Nephron progenitor cell (in vitro differentiated cells): ENCODE data around the gene PDLIM7.

Experiments used
- DNase-seq: peaks from one replicate; pipeline ENCODE4 v3.0.0; 2021
- H3K27ac Mint-ChIP-seq: 2 replicates; pipeline ENCODE4 v1.8.0; 2021; ENCODE audit warnings: mild to moderate bottlenecking, moderate library complexity, mixed read lengths
- H3K27me3 Mint-ChIP-seq: 2 replicates; pipeline ENCODE4 v1.8.0; 2021; ENCODE audit warnings: mild to moderate bottlenecking, low read depth, mixed read lengths; ENCODE audit not compliant: poor library complexity
- H3K36me3 Mint-ChIP-seq: 2 replicates; pipeline ENCODE4 v1.8.0; 2021; ENCODE audit warnings: low read depth, mixed read lengths
- H3K4me1 Mint-ChIP-seq: 2 replicates; pipeline ENCODE4 v1.8.0; 2021; ENCODE audit warnings: mixed read lengths
- H3K4me3 Mint-ChIP-seq: 2 replicates; pipeline ENCODE4 v1.8.0; 2021; ENCODE audit warnings: mild to moderate bottlenecking, moderate library complexity, mixed read lengths
- H3K9me3 Mint-ChIP-seq: 2 replicates; pipeline ENCODE4 v1.8.0; 2021; ENCODE audit warnings: mild to moderate bottlenecking, moderate library complexity, mixed read lengths
- TF ChIP-seq, protein P1 (sequence below): fragments of 200-600 bp; sonication (generic); IDR thresholded peaks from 2 replicates; pipeline ENCODE4 v1.5.0; 2021; ENCODE audit warnings: antibody characterized with exemption

PDLIM7 gene

DNA sequence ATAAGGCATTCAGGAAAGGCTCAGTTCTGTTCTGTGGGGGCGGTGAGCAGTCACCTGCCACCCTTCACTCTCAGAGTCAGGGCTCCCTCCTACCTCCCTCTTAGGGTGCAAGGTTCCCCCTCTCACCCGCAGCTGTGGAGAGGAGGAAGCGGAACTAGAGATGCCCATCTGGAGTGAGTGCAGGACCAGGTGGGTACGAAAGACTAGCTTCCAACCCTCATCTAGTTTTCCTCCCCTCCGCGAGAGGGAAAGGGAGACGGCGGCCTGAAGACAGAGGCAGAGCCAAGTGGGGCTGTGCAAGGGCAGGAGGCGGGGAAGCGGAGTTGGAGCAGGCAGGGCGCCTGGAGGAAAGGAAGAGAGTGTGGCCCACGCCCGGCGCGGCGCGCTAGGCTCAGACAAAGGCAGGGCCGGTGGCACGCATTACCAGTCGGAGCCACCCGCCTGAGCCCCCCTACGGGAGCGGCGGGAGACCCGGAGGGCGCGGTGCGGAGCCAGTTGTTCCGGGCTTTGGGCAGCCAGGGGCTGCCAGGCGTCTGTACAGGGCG lies 43.5 kb downstream of the PDLIM7 start:
- peaks cover 17% of the 10 kb centered on the region for H3K36me3 Mint-ChIP-seq
- DNase-seq, result peak; percentile 57
- peaks cover 13% of the 10 kb centered on the region for H3K27me3 Mint-ChIP-seq
- peak overlapping the region; percentile 87 for H3K4me3 Mint-ChIP-seq
- no peaks in the 10 kb centered on the region for H3K9me3 Mint-ChIP-seq
- TF ChIP-seq, protein P1, sequence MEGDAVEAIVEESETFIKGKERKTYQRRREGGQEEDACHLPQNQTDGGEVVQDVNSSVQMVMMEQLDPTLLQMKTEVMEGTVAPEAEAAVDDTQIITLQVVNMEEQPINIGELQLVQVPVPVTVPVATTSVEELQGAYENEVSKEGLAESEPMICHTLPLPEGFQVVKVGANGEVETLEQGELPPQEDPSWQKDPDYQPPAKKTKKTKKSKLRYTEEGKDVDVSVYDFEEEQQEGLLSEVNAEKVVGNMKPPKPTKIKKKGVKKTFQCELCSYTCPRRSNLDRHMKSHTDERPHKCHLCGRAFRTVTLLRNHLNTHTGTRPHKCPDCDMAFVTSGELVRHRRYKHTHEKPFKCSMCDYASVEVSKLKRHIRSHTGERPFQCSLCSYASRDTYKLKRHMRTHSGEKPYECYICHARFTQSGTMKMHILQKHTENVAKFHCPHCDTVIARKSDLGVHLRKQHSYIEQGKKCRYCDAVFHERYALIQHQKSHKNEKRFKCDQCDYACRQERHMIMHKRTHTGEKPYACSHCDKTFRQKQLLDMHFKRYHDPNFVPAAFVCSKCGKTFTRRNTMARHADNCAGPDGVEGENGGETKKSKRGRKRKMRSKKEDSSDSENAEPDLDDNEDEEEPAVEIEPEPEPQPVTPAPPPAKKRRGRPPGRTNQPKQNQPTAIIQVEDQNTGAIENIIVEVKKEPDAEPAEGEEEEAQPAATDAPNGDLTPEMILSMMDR, result no peak
- peaks cover 37% of the 10 kb centered on the region for H3K4me1 Mint-ChIP-seq
- no peak overlapping the region for H3K27ac Mint-ChIP-seq

DNA sequence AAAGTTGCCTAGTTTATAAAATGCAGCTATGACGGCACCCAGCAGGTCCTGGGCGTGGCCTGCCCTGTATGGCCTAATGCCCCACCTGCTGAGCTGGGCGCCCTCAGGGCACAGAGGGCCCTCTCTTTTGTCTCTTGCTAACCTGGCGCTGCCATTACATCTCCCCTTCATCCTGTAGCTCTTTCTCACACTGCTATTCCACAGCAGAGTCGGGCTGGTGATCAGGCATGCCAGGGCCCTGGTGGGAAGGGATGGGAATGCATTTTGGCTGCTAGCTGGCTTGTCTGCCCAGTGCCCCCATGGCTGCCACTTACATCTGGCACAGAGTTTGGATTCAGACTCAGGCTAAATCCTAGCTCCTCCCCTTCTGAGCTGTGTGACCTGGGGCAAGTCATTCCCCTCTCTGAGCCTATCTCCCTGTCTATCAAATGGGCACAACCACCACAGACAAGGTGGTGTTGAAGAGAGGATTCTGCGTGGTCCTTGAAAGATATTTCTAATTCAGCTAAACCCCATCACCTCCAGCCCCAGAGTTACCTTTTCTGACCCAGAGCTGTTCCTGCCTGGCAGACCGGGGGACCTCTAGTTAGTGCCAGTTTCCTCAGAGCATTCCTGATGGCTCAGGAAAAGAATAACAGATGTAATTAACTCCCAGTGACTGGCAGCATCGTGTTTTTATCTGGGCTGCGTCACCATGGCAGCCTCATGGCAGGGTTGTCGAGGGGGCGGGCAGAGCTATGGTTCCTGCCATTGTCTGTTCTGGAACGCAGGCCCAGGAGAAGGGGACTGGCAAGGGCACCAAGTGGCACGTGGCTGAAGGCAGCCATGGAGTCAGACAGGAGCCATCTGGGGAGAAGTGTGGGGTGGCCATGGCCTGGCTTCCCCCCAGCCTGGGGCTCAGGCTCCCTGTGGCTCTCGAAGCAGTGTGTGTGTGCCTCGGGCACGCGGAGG lies 44.4 kb downstream of the PDLIM7 start:
- no peaks in the 10 kb centered on the region for H3K9me3 Mint-ChIP-seq
- peak overlapping the region; percentile 87 for H3K4me3 Mint-ChIP-seq
- peaks cover 13% of the 10 kb centered on the region for H3K27me3 Mint-ChIP-seq
- peaks cover 47% of the 10 kb centered on the region for H3K4me1 Mint-ChIP-seq
- TF ChIP-seq, protein P1, result no peak
- no peak overlapping the region for H3K27ac Mint-ChIP-seq
- no peak for DNase-seq
- H3K36me3 Mint-ChIP-seq, result peaks cover 17% of the 10 kb centered on the region

DNA sequence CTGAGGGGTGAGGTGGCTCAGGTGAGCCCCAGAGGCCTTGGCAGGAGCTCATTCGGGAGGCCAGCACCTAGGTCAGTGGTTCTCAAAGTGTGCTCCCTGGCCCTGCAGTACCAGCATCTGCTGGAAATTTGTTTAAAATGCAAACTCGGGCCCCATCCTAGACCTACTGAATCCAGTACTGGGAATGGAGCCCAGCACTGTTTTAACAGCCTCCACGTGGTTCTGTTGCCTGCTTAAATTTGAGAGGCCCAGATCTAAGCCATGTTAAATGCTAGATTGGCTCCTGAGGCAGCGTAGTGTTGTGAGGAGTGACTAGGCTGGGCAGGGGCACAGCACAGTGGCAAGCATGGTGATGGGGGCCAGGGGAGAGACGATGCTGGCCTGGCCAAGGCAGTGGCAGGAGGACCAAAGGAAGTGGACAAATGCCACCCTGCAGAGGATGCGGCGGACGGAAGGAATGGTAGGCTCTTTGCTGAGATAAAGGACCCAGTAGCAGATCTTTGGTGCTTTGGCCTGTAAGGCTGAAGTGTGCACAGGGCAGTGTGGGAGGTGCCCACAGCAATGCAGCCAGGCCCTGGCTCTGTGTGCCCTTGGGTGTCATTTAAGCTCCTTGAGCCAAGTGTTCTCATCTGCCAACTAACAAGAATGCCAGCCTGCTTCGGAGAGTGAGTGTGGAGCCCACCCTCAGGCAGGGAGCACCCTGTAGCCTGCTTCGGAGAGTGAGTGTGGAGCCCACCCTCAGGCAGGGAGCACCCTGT lies 46.6 kb downstream of the PDLIM7 start:
- Mint-ChIP-seq H3K27ac (no peak overlapping the region), H3K4me3 (no peak overlapping the region), H3K27me3 (peaks cover 13% of the 10 kb centered on the region), H3K9me3 (no peaks in the 10 kb centered on the region), H3K36me3 (peaks cover 5% of the 10 kb centered on the region), H3K4me1 (peaks cover 37% of the 10 kb centered on the region)
- no peak for DNase-seq
- TF ChIP-seq, protein P1, result no peak

DNA sequence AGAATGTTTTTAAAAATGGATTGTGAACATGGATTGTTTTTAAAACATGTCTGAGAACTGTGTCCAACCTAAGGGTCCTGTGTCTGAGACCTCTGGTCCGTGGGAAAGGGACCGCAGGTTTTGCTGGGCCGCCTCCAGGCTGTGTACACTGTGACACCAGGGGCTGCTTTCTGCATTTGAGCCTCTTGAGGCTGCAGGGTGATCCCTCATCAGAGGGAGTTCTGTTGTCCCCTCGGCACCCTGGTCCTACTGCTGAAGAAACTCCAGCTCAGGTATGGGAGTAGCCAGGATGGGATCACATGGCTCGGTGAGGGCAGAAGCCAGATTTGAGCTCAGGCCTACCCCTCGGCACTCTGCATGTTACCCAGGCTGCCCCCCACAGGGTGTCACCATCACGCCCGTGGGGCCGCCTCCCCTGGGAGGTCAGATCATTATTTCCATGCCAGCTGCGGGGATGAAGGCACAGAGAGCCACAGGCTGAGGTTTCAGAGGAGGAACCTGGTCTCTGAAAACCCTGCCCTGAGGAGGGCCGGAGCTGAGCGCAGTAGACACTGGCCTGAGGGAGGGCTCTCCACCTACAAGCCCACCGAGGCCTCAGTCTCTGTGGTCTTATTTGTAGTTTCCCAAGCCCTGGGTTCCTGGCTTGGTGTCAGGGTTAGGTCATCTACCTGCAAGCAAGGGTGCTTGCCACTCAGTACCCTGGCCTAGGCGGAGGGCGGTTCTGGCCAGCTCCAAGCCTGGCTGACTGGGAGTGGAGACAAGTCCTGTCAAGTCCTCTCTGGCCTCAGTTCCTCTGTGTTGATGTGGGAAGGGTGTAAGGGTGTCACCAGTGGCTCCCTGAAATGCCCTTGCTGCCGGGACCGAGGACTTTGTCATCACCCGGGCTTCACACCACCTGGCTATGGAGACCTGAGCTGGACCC lies 48.0 kb downstream of the PDLIM7 start:
- no peak for DNase-seq
- peaks cover 5% of the 10 kb centered on the region for H3K36me3 Mint-ChIP-seq
- peaks cover 52% of the 10 kb centered on the region for H3K4me1 Mint-ChIP-seq
- H3K27ac Mint-ChIP-seq, result no peak overlapping the region
- H3K9me3 Mint-ChIP-seq, result no peaks in the 10 kb centered on the region
- H3K4me3 Mint-ChIP-seq, result peak overlapping the region; percentile 66
- TF ChIP-seq, protein P1, result no peak
- peaks cover 13% of the 10 kb centered on the region for H3K27me3 Mint-ChIP-seq

DNA sequence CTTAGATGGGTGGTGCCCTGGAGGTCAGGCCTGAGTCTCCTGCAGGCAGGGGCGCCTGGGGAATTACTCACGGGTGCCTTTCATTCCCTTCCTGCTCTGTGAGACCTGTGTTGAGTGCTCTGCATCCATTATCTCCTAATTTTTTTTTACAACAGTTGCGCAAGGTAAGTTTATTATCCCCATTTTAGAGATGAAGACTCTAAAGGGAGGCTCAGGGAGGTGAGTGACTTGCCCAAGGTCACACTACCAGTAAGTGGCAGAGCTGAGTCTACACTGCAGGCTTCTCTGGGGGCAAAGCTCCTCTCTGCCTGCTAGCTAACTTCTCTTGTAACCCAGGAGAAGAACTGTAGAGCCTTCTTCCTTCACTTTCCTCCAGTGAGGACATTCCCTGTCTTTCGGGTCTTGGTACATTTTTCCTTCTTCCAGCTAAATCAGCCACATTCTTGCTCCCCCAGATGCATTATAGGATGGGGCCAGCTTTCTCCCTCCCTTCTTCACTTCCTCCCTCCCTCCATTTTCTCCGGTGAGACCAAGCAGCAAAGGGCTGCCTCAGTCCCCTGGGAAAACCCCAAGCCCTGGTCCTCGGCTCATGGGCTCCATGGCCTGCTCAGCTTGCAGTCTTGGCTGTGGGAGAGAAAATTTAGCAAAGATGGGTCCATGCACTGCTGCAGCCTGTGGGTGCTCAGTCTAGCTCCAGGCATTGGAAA lies 49.0 kb downstream of the PDLIM7 start:
- Mint-ChIP-seq H3K27me3 (peaks cover 9% of the 10 kb centered on the region), H3K4me3 (peak overlapping the region; percentile 66), H3K36me3 (peaks cover 5% of the 10 kb centered on the region), H3K27ac (peak overlapping the region; percentile 93), H3K9me3 (no peaks in the 10 kb centered on the region), H3K4me1 (peaks cover 54% of the 10 kb centered on the region)
- TF ChIP-seq, protein P1, result no peak
- no peak for DNase-seq
